A549 (cell line): ENCODE data around the gene PTCD2. TPM values are rescaled to one million over a fixed set of nuclear protein-coding genes. Genes with fewer than 3 reads are reported as not detected.

Experiments used
- ATAC-seq, 2 experiments: fragments of 200-7000 bp in 1 of 2; fragments of >200 bp in 1 of 2; cut with Nextera tagmentation in 1 of 2; cut with Tn5 transposase in 1 of 2; 3 replicates each; pipeline versions ENCODE4 v1.8.0 to v1.9.1; 2018 to 2020; ENCODE audit warnings: mild to moderate bottlenecking in 1 of 2, moderate library complexity in 1 of 2
- CTCF ChIA-PET: fragments of 300-600 bp; sonication (Branson Sonifier 250); formaldehyde crosslinking; extraction: SDS; loops from one replicate; lab custom pipeline; 2021; ENCODE audit warnings: antibody characterized with exemption, inconsistent platforms; lab: Yijun Ruan, JAX
- POLR2A ChIA-PET: fragments of 350-600 bp; formaldehyde crosslinking; extraction: SDS; loops from one replicate; lab custom pipeline; 2021; ENCODE audit warnings: antibody characterized with exemption, inconsistent platforms; lab: Yijun Ruan, JAX
- DNase-seq, 2 experiments: peaks; one replicate each; pipeline versions ENCODE4 v3.0.0 to v3.0.0-alpha.2; 2011 to 2016; ENCODE audit warnings: low read depth in 1 of 2, low spot score in 1 of 2
- FAIRE-seq: peaks from 2 replicates; lab custom pipeline; 2011; peaks lifted over from hg19 to GRCh38; lab: Jason Lieb, UNC
- H3K27ac ChIP-seq, 2 experiments: fragments of >200 bp; sonication (Bioruptor Twin); formaldehyde crosslinking; 3 replicates each; pipeline ENCODE4 v1.5.1; 2016 to 2017
- H3K4me1 ChIP-seq: fragments of >200 bp; sonication (Bioruptor Twin); formaldehyde crosslinking; 3 replicates; pipeline ENCODE4 v1.6.1; 2016
- H3K4me2 ChIP-seq: fragments of >200 bp; sonication (Bioruptor Twin); formaldehyde crosslinking; 3 replicates; pipeline ENCODE4 v1.6.1; 2016
- H3K4me3 ChIP-seq: fragments of >200 bp; sonication (Bioruptor Twin); formaldehyde crosslinking; 3 replicates; pipeline ENCODE4 v1.5.1; 2016
- H3K9me3 ChIP-seq: fragments of >200 bp; sonication (Bioruptor Twin); formaldehyde crosslinking; 3 replicates; pipeline ENCODE4 v1.6.1; 2016
- CHD2 ChIP-seq: fragments of 150-350 bp; IDR thresholded peaks from 2 replicates; pipeline ENCODE4 v1.6.1; 2014; ENCODE audit warnings: low read length; ENCODE audit not compliant: partially characterized antibody
- ESRRA ChIP-seq: fragments of 150-350 bp; IDR thresholded peaks from 2 replicates; pipeline ENCODE4 v1.6.1; 2014; ENCODE audit warnings: mild to moderate bottlenecking, low read length, borderline replicate concordance
- FOSB ChIP-seq: fragments of 250-450 bp; sonication (Bioruptor Pico); IDR thresholded peaks from 2 replicates; pipeline ENCODE4 v1.5.0; 2020; ENCODE audit warnings: mild to moderate bottlenecking, moderate library complexity
- FOSL2 ChIP-seq, 2 experiments: fragments of 450-650 bp in 1 of 2; fragments of >200 bp in 1 of 2; sonication (Bioruptor Twin) in 1 of 2; formaldehyde crosslinking; IDR thresholded peaks; 2 replicates each; pipeline versions ENCODE4 v1.5.0 to v1.6.1; 2016 to 2020; ENCODE audit warnings: mild to moderate bottlenecking in 1 of 2, moderate library complexity in 1 of 2
- FOXS1 ChIP-seq: fragments of 250-450 bp; sonication (Bioruptor Pico); IDR thresholded peaks from 2 replicates; pipeline ENCODE4 v1.5.0; 2020; ENCODE audit warnings: mild to moderate bottlenecking, moderate library complexity
- HES2 ChIP-seq: fragments of >200 bp; sonication (Bioruptor Twin); formaldehyde crosslinking; IDR thresholded peaks from 2 replicates; pipeline ENCODE4 v1.6.1; 2016
- HEYL ChIP-seq: fragments of 250-450 bp; sonication (Bioruptor Pico); IDR thresholded peaks from 2 replicates; pipeline ENCODE4 v1.8.0; 2021; ENCODE audit warnings: mild to moderate bottlenecking, moderate library complexity
- HOXA7 ChIP-seq: fragments of 250-450 bp; sonication (Bioruptor Pico); IDR thresholded peaks from 2 replicates; pipeline ENCODE4 v1.5.0; 2020; ENCODE audit warnings: mild to moderate bottlenecking, moderate library complexity
- HOXB13 ChIP-seq: fragments of 250-450 bp; sonication (Bioruptor Pico); IDR thresholded peaks from 2 replicates; pipeline ENCODE4 v1.5.0; 2020; ENCODE audit warnings: low read depth, mild to moderate bottlenecking, moderate library complexity
- KDM5A ChIP-seq: fragments of 200-600 bp; sonication (generic); IDR thresholded peaks from 2 replicates; pipeline ENCODE4 v1.6.1; 2016; ENCODE audit warnings: antibody characterized with exemption, mild to moderate bottlenecking
- MAX ChIP-seq: IDR thresholded peaks from 2 replicates; pipeline ENCODE4 v1.6.1; 2012
- MAZ ChIP-seq: fragments of 150-350 bp; IDR thresholded peaks from 2 replicates; pipeline ENCODE4 v1.6.1; 2014; ENCODE audit warnings: antibody characterized with exemption, low read depth, low read length, borderline replicate concordance
- NFE2L2 ChIP-seq: fragments of 150-350 bp; conservative IDR thresholded peaks from 2 replicates; pipeline ENCODE4 v1.6.1; 2014; ENCODE audit warnings: low read length
- PBX3 ChIP-seq: IDR thresholded peaks from 2 replicates; pipeline ENCODE4 v1.6.1; 2012
- POLR2A ChIP-seq: IDR thresholded peaks from 2 replicates; pipeline ENCODE4 v1.6.1; 2012; ENCODE audit warnings: mild to moderate bottlenecking, low read length
- RARB ChIP-seq: fragments of 250-450 bp; sonication (Bioruptor Pico); IDR thresholded peaks from 2 replicates; pipeline ENCODE4 v1.8.0; 2021; ENCODE audit warnings: mild to moderate bottlenecking, moderate library complexity
- RFX5 ChIP-seq: fragments of 450-650 bp; IDR thresholded peaks from 2 replicates; pipeline ENCODE4 v1.7.1; 2014; ENCODE audit warnings: antibody characterized with exemption, mild to moderate bottlenecking, moderate library complexity
- SREBF2 ChIP-seq: fragments of 450-650 bp; IDR thresholded peaks from 2 replicates; pipeline ENCODE4 v1.6.1; 2014; ENCODE audit warnings: mild to moderate bottlenecking, moderate library complexity
- WGBS: methylation state at CpG from one replicate; pipeline ENCODE4 v1.1.6; 2017; ENCODE audit errors: missing lambda C conversion rate; 5-methylcytosine and 5-hydroxymethylcytosine counted together
- polyA plus RNA-seq, 4 experiments: library from polyadenylated mRNA; depleted of rRNA in 3 of 4; stranded (reverse); fragments of >200 nt; fragmentation: RNase III in 1 of 4; extraction: RNeasy Plus Mini Kit Qiagen cat#74134 plus additional on column Dnase treatment in 1 of 4; gene quantifications; 2 replicates in 3 of 4; 3 replicates in 1 of 4; pipeline ENCODE4 v1.2.3, GENCODE V29; 2011 to 2017
- TF ChIP-seq, protein P1 (sequence below): fragments of >200 bp; sonication (Bioruptor Twin); formaldehyde crosslinking; IDR thresholded peaks from 3 replicates; pipeline ENCODE4 v1.5.1; 2016
- TF ChIP-seq, protein P2 (sequence below): fragments of 200-600 bp; sonication (generic); IDR thresholded peaks from 2 replicates; pipeline ENCODE4 v1.6.1; 2016; ENCODE audit warnings: antibody characterized with exemption, mild to moderate bottlenecking, moderate library complexity
- TF ChIP-seq, protein P3 (sequence below): fragments of >200 bp; sonication (Bioruptor Twin); formaldehyde crosslinking; IDR thresholded peaks from 3 replicates; pipeline ENCODE4 v1.6.1; 2016
- TF ChIP-seq, protein P4 (sequence below): IDR thresholded peaks from 2 replicates; pipeline ENCODE4 v1.6.1; 2012; ENCODE audit warnings: low read depth, borderline replicate concordance

PTCD2 gene
- polyA plus RNA-seq, 2 of the 4 experiments (the other 2 are of a cell fraction): 13.2 to 31.1 TPM

DNA sequence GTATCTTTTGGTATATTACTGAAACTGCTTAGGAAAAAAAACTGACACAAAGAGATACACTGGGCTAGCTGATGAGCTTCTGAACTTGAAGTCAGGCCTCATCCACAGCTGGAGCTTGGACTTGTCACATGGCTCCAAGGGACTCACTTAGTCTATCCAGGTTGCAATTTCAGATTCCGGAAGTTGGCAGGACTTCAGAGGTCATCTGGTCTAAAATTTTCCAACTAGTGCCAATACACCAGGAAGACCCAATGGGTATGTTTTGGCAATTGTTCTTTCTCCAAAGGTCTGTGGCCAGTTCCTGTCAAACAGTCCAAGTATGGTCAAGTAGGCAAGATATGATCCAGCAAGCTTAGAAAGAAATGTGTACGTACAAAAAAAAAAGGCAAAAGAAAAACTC is 36.8 kb upstream of the PTCD2 start:
- Histone ChIP-seq H3K9me3 (no peaks in the 10 kb centered on the region), H3K4me2 (peak overlapping the region; percentile 59; the same call in 1 of the 3 replicates), H3K4me1 (peaks cover 34% of the 10 kb centered on the region), H3K4me3 (no peak overlapping the region), H3K27ac (peak overlapping the region; percentile 80 to 83)
- ChIA-PET POLR2A (interaction anchor here (1.8 to 1.9 kb wide), 2 partner anchors 25 to 35 kb away, joined by 5 to 8 read pairs; no protein-coding TSS in a partner anchor), CTCF (interaction anchor here (1.2 to 1.8 kb wide), 3 partner anchors 25 to 501 kb away, joined by 4 to 7 read pairs (median 5); no protein-coding TSS in a partner anchor)
- WGBS: 86% methylated on average over 2 of the region's 2 CpGs
- TF ChIP-seq HEYL (CRISPR knock-in tag) (no peak), MAZ (no peak), SREBF2 (no peak), MAX (no peak), FOXS1 (CRISPR knock-in tag) (no peak), FOSL2 (IDR thresholded peaks at IDR 0.05) (no peak), FOSL2 (CRISPR knock-in tag; IDR thresholded peaks at IDR 0.05) (no peak), NFE2L2 (no peak), CHD2 (no peak)
- TF ChIP-seq, protein P1, sequence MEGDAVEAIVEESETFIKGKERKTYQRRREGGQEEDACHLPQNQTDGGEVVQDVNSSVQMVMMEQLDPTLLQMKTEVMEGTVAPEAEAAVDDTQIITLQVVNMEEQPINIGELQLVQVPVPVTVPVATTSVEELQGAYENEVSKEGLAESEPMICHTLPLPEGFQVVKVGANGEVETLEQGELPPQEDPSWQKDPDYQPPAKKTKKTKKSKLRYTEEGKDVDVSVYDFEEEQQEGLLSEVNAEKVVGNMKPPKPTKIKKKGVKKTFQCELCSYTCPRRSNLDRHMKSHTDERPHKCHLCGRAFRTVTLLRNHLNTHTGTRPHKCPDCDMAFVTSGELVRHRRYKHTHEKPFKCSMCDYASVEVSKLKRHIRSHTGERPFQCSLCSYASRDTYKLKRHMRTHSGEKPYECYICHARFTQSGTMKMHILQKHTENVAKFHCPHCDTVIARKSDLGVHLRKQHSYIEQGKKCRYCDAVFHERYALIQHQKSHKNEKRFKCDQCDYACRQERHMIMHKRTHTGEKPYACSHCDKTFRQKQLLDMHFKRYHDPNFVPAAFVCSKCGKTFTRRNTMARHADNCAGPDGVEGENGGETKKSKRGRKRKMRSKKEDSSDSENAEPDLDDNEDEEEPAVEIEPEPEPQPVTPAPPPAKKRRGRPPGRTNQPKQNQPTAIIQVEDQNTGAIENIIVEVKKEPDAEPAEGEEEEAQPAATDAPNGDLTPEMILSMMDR: no peak
- no peak for DNase-seq
- no peak for FAIRE-seq
- no peak for ATAC-seq

GRCh38 chr5:72284559-72285423 is 35.4 kb upstream of the PTCD2 start:
- WGBS: 92% methylated on average over 3 of the region's 3 CpGs
- H3K9me3 ChIP-seq: no peaks in the 10 kb centered on the region
- CTCF ChIA-PET: interaction anchor here (1.0 to 1.4 kb wide), 3 partner anchors 9 to 36 kb away, joined by 3 to 4 read pairs (median 3); no protein-coding TSS in a partner anchor

DNA sequence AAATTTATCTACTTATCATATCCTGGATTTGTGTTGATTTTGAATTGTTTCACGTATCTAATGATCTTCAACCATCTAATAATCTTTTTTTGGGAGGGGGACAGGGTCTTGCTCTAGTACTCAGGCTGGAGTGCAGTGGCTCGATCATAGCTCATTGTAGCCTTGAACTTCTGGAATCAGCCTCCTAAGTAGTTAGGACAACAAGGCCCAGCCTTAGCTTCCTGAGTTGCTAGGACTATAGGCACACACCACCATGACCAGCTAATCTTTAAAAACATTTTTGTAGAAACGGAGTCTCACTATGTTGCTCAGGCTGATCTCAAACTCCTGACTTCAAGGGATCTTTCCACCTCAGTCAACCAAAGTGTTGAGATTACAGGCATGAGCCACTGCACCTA is 34.8 kb upstream of the PTCD2 start:
- 90% methylated on average over 3 of the region's 3 CpGs for WGBS
- ATAC-seq (no peak), FAIRE-seq (no peak), DNase-seq (no peak)
- Histone ChIP-seq H3K4me2 (no peak overlapping the region), H3K4me1 (peaks cover 31% of the 10 kb centered on the region), H3K4me3 (no peak overlapping the region), H3K9me3 (no peaks in the 10 kb centered on the region), H3K27ac (0 out of 6 replicates have a peak overlapping the region, but pooled peaks of 1 of the 2 experiments have one; percentile 12)
- ChIA-PET CTCF (interaction anchor here (1.3 to 1.4 kb wide), 2 partner anchors 23 to 37 kb away, joined by 3 to 4 read pairs; no protein-coding TSS in a partner anchor), POLR2A (no interaction called here)
- TF ChIP-seq, protein P2, sequence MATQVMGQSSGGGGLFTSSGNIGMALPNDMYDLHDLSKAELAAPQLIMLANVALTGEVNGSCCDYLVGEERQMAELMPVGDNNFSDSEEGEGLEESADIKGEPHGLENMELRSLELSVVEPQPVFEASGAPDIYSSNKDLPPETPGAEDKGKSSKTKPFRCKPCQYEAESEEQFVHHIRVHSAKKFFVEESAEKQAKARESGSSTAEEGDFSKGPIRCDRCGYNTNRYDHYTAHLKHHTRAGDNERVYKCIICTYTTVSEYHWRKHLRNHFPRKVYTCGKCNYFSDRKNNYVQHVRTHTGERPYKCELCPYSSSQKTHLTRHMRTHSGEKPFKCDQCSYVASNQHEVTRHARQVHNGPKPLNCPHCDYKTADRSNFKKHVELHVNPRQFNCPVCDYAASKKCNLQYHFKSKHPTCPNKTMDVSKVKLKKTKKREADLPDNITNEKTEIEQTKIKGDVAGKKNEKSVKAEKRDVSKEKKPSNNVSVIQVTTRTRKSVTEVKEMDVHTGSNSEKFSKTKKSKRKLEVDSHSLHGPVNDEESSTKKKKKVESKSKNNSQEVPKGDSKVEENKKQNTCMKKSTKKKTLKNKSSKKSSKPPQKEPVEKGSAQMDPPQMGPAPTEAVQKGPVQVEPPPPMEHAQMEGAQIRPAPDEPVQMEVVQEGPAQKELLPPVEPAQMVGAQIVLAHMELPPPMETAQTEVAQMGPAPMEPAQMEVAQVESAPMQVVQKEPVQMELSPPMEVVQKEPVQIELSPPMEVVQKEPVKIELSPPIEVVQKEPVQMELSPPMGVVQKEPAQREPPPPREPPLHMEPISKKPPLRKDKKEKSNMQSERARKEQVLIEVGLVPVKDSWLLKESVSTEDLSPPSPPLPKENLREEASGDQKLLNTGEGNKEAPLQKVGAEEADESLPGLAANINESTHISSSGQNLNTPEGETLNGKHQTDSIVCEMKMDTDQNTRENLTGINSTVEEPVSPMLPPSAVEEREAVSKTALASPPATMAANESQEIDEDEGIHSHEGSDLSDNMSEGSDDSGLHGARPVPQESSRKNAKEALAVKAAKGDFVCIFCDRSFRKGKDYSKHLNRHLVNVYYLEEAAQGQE: no peak
- TF ChIP-seq FOSB (CRISPR knock-in tag) (no peak), HOXB13 (no peak), POLR2A (no peak), HOXA7 (CRISPR knock-in tag) (no peak), RARB (CRISPR knock-in tag) (no peak), HES2 (no peak), ESRRA (no peak), KDM5A (no peak), PBX3 (no peak), MAX (no peak)

More at GRCh38 chr5:72284559-72285423, 35.4 kb upstream of the PTCD2 start:
- H3K4me2 ChIP-seq: no peak overlapping the region
- peaks cover 34% of the 10 kb centered on the region for H3K4me1 ChIP-seq
- POLR2A ChIA-PET: no interaction called here
- TF ChIP-seq RFX5: no peak
- TF ChIP-seq, protein P3, sequence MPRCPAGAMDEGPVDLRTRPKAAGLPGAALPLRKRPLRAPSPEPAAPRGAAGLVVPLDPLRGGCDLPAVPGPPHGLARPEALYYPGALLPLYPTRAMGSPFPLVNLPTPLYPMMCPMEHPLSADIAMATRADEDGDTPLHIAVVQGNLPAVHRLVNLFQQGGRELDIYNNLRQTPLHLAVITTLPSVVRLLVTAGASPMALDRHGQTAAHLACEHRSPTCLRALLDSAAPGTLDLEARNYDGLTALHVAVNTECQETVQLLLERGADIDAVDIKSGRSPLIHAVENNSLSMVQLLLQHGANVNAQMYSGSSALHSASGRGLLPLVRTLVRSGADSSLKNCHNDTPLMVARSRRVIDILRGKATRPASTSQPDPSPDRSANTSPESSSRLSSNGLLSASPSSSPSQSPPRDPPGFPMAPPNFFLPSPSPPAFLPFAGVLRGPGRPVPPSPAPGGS: no peak
- TF ChIP-seq, protein P4, sequence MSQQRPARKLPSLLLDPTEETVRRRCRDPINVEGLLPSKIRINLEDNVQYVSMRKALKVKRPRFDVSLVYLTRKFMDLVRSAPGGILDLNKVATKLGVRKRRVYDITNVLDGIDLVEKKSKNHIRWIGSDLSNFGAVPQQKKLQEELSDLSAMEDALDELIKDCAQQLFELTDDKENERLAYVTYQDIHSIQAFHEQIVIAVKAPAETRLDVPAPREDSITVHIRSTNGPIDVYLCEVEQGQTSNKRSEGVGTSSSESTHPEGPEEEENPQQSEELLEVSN: no peak
- FAIRE-seq (no peak), ATAC-seq (no peak), DNase-seq (no peak)
- H3K27ac ChIP-seq: peak overlapping the region in 1 of 2 experiments; percentile 17; a peak in 2 of 6 replicates
- H3K4me3 ChIP-seq: no peak overlapping the region
